Neuronal stem cell (in vitro differentiated cells): ENCODE measurements around the gene AXIN2.

Experiments
- DNase-seq: peaks from one replicate; pipeline ENCODE4 v3.0.0-alpha.2; 2013; ENCODE audit warnings: low spot score
- H2AFZ ChIP-seq: one replicate; pipeline ENCODE4 v1.6.1; 2013; ENCODE audit warnings: mild to moderate bottlenecking, low read length, inconsistent platforms
- H2AK5ac ChIP-seq: 2 replicates; pipeline ENCODE4 v1.6.1; 2013; ENCODE audit warnings: low read depth, mild to moderate bottlenecking, inconsistent platforms, low read length, moderate library complexity, mixed read lengths
- H2BK120ac ChIP-seq: 2 replicates; pipeline ENCODE4 v1.6.1; 2013; ENCODE audit warnings: low read depth, mild to moderate bottlenecking, inconsistent platforms, low read length, moderate library complexity, mixed read lengths
- H2BK12ac ChIP-seq: one replicate; pipeline ENCODE4 v1.6.1; 2013; ENCODE audit warnings: low read length, inconsistent platforms
- H2BK15ac ChIP-seq: 2 replicates; pipeline ENCODE4 v1.6.1; 2013; ENCODE audit warnings: mild to moderate bottlenecking, low read length, inconsistent platforms, mixed read lengths
- H2BK5ac ChIP-seq: one replicate; pipeline ENCODE4 v1.6.1; 2013; ENCODE audit warnings: inconsistent platforms, mild to moderate bottlenecking, low read length, moderate library complexity
- H3K14ac ChIP-seq: one replicate; pipeline ENCODE4 v1.6.1; 2013; ENCODE audit warnings: low read length, inconsistent platforms
- H3K18ac ChIP-seq: 2 replicates; pipeline ENCODE4 v1.6.1; 2013; ENCODE audit warnings: low read length, inconsistent platforms
- H3K23ac ChIP-seq: 2 replicates; pipeline ENCODE4 v1.6.1; 2013; ENCODE audit warnings: low read depth, mild to moderate bottlenecking, mixed read lengths, low read length, inconsistent platforms; ENCODE audit not compliant: poor library complexity
- H3K27ac ChIP-seq: replicated peaks from 3 replicates; pipeline ENCODE4 v1.5.1; 2013; ENCODE audit warnings: low read length, inconsistent platforms
- H3K27me3 ChIP-seq, 3 experiments: 2 replicates each; pipeline ENCODE4 v1.6.1; 2013; ENCODE audit warnings: low read length in 3 of 3, mild to moderate bottlenecking in 2 of 3, inconsistent platforms in 1 of 3, low read depth in 1 of 3, mixed read lengths in 1 of 3, moderate library complexity in 1 of 3; ENCODE audit not compliant: control insufficient read depth in 3 of 3, insufficient read depth in 3 of 3
- H3K36me3 ChIP-seq, 2 donors: replicated peaks in 1 of 2; 2 replicates each; pipeline ENCODE4 v1.6.1; 2013; ENCODE audit warnings: low read length in 2 of 2; ENCODE audit not compliant: control insufficient read depth in 2 of 2, insufficient read depth in 2 of 2
- H3K4ac ChIP-seq: 2 replicates; pipeline ENCODE4 v1.6.1; 2013; ENCODE audit warnings: inconsistent platforms, mild to moderate bottlenecking, low read length, moderate library complexity
- H3K4me1 ChIP-seq, 2 donors: 1 replicate in 1 of 2; 2 replicates in 1 of 2; pipeline ENCODE4 v1.6.1; 2013; ENCODE audit warnings: low read length in 2 of 2, low read depth in 1 of 2; ENCODE audit not compliant: control insufficient read depth in 2 of 2, insufficient read depth in 1 of 2
- H3K4me2 ChIP-seq: one replicate; pipeline ENCODE4 v1.6.1; 2013; ENCODE audit warnings: mild to moderate bottlenecking, low read length, inconsistent platforms; ENCODE audit not compliant: insufficient read depth, poor library complexity, severe bottlenecking
- H3K4me3 ChIP-seq, 2 donors: 2 replicates each; pipeline ENCODE4 v1.5.1; 2013; ENCODE audit warnings: low read length in 2 of 2, mild to moderate bottlenecking in 2 of 2, inconsistent platforms in 1 of 2, moderate library complexity in 1 of 2
- H3K79me1 ChIP-seq: one replicate; pipeline ENCODE4 v1.6.1; 2013; ENCODE audit warnings: low read depth, mild to moderate bottlenecking, inconsistent platforms, low read length, moderate library complexity
- H3K9ac ChIP-seq: one replicate; pipeline ENCODE4 v1.6.1; 2013; ENCODE audit warnings: mild to moderate bottlenecking, low read depth, low read length, inconsistent platforms; ENCODE audit not compliant: poor library complexity
- H3K9me3 ChIP-seq, 2 donors: replicated peaks in 1 of 2; 2 replicates each; pipeline versions ENCODE3 to v1.6.1; 2013; ENCODE audit warnings: low read length in 2 of 2, mild to moderate bottlenecking in 2 of 2, inconsistent platforms in 1 of 2, low read depth in 1 of 2, mixed read lengths in 1 of 2, moderate library complexity in 1 of 2; ENCODE audit not compliant: control insufficient read depth in 2 of 2, insufficient read depth in 1 of 2
- H4K8ac ChIP-seq: one replicate; pipeline ENCODE4 v1.6.1; 2013; ENCODE audit warnings: low read depth, mild to moderate bottlenecking, inconsistent platforms, low read length, moderate library complexity
- H4K91ac ChIP-seq: one replicate; pipeline ENCODE4 v1.6.1; 2013; ENCODE audit warnings: low read length, low read depth, mild to moderate bottlenecking, inconsistent platforms; ENCODE audit not compliant: poor library complexity
- WGBS, 2 donors: extraction: QIAGEN DNeasy Blood & Tissue Kit; methylation state at CpG; one replicate each; pipeline ENCODE4 v1.1.7; 2013; ENCODE audit warnings: missing lambda C conversion rate in 2 of 2, mixed read lengths in 1 of 2; ENCODE audit not compliant: insufficient read length in 2 of 2, insufficient replicate concordance in 1 of 2; ENCODE audit errors: extremely low coverage in 2 of 2; 5-methylcytosine and 5-hydroxymethylcytosine counted together

Gene AXIN2

DNA sequence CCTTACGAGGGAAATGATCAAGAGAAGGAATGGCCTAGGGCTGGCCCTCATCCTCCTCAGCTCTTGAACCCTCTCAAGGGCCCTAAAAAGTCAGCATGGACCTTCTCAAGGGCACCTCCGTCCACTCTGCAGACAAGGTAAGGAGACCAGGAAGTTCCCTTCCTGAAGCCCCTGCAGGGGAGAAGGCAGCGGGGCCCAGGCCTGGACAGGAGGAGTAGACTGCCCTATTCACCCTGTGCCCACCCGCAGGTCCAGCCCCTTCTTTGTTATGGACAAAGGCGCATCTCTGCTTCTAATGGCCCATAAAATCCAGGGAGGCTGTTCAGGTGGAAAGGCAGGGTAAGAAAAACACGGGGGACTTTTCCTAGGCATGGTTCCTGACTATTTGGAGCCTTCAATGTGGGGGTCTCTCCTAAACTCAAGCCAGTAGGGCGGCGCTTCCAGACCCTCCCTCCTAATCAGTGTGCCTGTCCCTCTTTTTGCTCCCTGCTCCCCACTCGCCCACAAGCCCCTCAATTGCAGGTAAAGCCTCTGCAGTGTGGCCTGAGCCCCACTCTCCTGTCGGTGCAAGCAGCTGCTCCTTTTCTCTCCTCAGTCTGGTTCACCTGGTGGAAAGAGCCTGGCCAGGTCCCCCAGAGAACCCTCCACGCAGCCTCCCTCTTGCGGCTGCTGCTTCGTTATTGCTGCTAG lies 28.2 kb downstream of the AXIN2 start:
- Histone ChIP-seq H3K9me3 (peaks cover 2 to 6% of the 10 kb centered on the region in 2 donors), H2BK15ac (no peak overlapping the region), H2BK120ac (no peak overlapping the region), H3K23ac (no peak overlapping the region), H2AFZ (no peak overlapping the region), H4K8ac (no peak overlapping the region), H3K14ac (no peak overlapping the region), H3K4me2 (no peak overlapping the region), H3K4ac (no peak overlapping the region), H3K27ac (no peak overlapping the region), H3K4me1 (peaks cover 25 to 33% of the 10 kb centered on the region in 2 donors), H2AK5ac (no peak overlapping the region), H3K18ac (no peak overlapping the region), H4K91ac (no peak overlapping the region), H2BK12ac (no peak overlapping the region), H3K9ac (no peak overlapping the region), H3K36me3 (peaks cover 27 to 84% of the 10 kb centered on the region in 2 donors), H2BK5ac (no peak overlapping the region), H3K79me1 (no peaks in the 10 kb centered on the region), H3K27me3 (no peaks in the 10 kb centered on the region), H3K4me3 (no peak overlapping the region)
- WGBS, 2 donors, result no CpG with 5 or more reads among the region's 13 CpGs
- no peak for DNase-seq

DNA sequence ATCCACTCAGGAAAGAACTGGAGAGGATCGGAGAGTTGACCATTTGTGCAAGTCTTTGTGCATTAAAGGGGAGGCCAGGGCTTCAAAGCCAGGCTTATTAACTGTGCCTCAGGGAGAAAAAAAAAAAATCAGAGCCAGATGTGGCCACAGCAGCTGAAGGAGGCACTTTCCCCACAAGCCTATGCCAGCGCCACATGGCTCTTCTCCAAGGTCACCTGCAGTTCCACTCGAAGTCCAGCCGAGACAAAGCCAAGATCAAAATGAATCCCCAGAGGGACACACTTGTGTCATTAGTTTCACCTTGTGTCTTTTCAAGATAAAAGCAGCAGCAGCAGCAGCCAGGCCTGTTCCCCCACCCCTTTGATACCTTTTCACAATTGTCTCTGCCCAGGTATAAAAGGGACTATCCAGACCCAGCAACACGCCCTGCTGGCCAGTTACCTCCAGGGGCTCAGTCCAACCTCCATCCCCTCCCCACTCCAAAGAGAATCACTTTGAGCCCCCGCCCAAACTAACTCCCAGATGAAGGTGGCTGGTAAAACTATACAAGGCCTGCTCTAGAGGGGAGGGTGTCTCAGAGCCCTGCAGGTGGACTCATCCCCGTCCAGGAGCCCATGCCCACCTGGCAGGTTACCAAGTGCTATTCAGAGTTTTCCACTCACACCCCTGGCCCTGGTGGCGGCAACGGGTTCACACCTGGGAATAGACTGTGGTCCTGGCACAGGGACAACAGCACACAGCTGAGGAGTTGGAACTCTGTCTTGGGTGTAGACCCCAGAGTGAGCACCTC lies 29.2 kb downstream of the AXIN2 start:
- Histone ChIP-seq H3K27ac (no peak overlapping the region), H3K4me1 (peaks cover 25 to 33% of the 10 kb centered on the region in 2 donors)
- WGBS, 2 donors, result no CpG with 5 or more reads among the region's 9 CpGs

DNA sequence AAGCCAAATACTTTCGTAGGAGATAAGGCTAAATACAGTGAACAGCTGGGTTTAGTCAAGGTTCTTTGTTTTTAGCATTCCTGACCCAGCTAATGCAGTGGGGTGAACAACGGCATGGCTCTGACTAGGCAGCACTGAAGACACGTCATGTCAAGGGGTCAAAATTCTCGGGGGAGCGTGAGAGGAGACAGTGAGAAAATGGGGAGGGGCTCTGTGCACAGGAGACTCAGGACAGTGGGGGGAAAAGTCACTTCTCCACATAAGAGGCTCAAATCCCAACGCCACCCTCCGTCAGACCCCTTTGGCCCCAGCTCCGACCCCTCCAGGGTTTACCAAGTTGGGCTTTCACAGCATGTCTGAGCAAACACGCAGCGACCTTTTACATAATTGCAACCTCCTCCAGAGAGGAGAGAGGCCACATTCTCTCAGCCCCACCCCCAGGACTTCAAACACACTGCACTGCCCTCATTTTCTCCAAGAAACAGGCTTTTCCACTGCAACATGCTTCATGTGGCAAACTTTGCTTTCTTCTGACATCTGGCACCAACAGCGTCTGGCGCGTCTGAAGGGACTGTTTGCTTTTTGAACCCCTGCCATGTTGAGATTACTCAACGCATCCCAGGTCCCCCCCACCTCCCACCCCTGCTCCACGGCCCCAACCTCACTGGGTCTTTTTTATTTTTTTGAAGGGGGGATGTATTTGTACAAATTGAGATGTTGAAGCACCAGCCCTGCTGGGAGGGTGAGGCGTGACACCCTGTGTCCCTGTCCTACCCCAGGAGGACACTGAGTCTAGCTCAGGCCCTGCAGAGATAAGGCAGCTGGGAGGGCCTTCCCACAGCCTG lies 30.0 kb downstream of the AXIN2 start:
- H2BK5ac ChIP-seq, result no peak overlapping the region
- peak overlapping the region; percentile 39 for H3K4me2 ChIP-seq
- peak; percentile 51 for DNase-seq
- H3K18ac ChIP-seq, result peak overlapping the region; percentile 32
- no peak overlapping the region for H3K4ac ChIP-seq
- peaks cover 20 to 78% of the 10 kb centered on the region in 2 donors for H3K36me3 ChIP-seq
- no peak overlapping the region for H4K91ac ChIP-seq
- no CpG with 5 or more reads among the region's 16 CpGs for WGBS, 2 donors
- H2BK15ac ChIP-seq, result no peak overlapping the region
- H3K27ac ChIP-seq, result no peak overlapping the region
- no peak overlapping the region for H2BK12ac ChIP-seq
- no peak overlapping the region for H3K9ac ChIP-seq
- H3K79me1 ChIP-seq, result no peaks in the 10 kb centered on the region
- no peak overlapping the region for H2AFZ ChIP-seq
- no peak overlapping the region for H2AK5ac ChIP-seq
- no peak overlapping the region for H2BK120ac ChIP-seq
- no peaks in the 10 kb centered on the region for H3K27me3 ChIP-seq
- no peak overlapping the region for H4K8ac ChIP-seq
- peaks cover 0 to 6% of the 10 kb centered on the region in 2 donors for H3K9me3 ChIP-seq
- H3K4me3 ChIP-seq, result no peak overlapping the region
- no peak overlapping the region for H3K23ac ChIP-seq
- no peak overlapping the region for H3K14ac ChIP-seq
- H3K4me1 ChIP-seq, result peaks cover 25 to 33% of the 10 kb centered on the region in 2 donors

More for the DNA sequence above, 29.2 kb downstream of the AXIN2 start:
- H3K4me3 ChIP-seq, result no peak overlapping the region
- no peak overlapping the region for H3K4me2 ChIP-seq
- DNase-seq, result no peak
- no peak overlapping the region for H2AK5ac ChIP-seq
- H2BK15ac ChIP-seq, result no peak overlapping the region
- no peak overlapping the region for H3K23ac ChIP-seq
- no peak overlapping the region for H3K9ac ChIP-seq
- H3K27me3 ChIP-seq, result no peaks in the 10 kb centered on the region
- no peak overlapping the region for H2BK120ac ChIP-seq
- no peak overlapping the region for H3K4ac ChIP-seq
- H3K79me1 ChIP-seq, result no peaks in the 10 kb centered on the region
- H2BK12ac ChIP-seq, result no peak overlapping the region
- H4K8ac ChIP-seq, result no peak overlapping the region
- no peak overlapping the region for H2AFZ ChIP-seq
- H3K14ac ChIP-seq, result no peak overlapping the region
- H3K36me3 ChIP-seq, result peaks cover 23 to 84% of the 10 kb centered on the region in 2 donors
- H4K91ac ChIP-seq, result no peak overlapping the region
- H3K18ac ChIP-seq, result no peak overlapping the region
- peaks cover 0 to 6% of the 10 kb centered on the region in 2 donors for H3K9me3 ChIP-seq
- no peak overlapping the region for H2BK5ac ChIP-seq
